ENCODE results near the gene BOC. TPM values are rescaled to one million over a fixed set of nuclear protein-coding genes. Genes with fewer than 3 reads are reported as not detected.

Gene BOC
- total and polyA plus RNA-seq, 2 of the 8 experiments (the other 6 are each of a cell fraction or from before 2014, with no cell fraction given), result 6.9 to 9.3 TPM

DNA sequence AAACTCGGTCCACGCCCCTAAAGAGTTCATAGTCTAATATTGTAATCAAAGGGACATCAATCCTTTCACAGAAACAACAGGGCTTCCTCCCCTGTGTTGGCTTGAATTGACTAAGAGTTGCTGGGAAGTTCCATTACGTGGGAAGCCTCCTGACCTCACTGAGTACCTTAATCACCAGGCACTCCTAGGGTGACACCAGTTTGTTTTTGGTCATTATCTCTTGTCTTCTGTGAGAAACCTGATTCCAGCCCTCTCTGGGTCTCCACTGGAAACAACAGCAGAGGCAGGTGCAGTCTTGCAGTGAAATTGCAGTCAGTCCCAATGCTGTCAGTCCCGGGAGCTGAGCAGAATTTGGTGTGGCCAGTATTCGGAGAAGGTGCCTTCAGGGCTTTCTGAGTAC, 55.4 kb downstream of the BOC start:
- H3K23me2 ChIP-seq (ENCODE audit: low read depth, low read length), result no peaks in the 10 kb centered on the region
- H4K5ac ChIP-seq (ENCODE audit: insufficient read length, low read depth, low read length), result no peak overlapping the region
- H3K23ac ChIP-seq (ENCODE audit: insufficient read length), result no peak overlapping the region
- POLR2A ChIA-PET (ENCODE audit: partially characterized antibody), result no interaction called here
- TF ChIP-seq TEAD4 (IDR thresholded peaks at IDR 0.05; ENCODE audit: low read depth, low read length), result no peak
- no peak overlapping the region for H3K27ac ChIP-seq (ENCODE audit: low read depth, low read length)
- FAIRE-seq, result no peak
- DNase-seq (ENCODE audit: low read depth in 1 of 2, low spot score in 2 of 2), result no peak
- no peak overlapping the region for H2BK5ac ChIP-seq (ENCODE audit: low read depth, low read length)
- no peak overlapping the region for H2BK15ac ChIP-seq (ENCODE audit: low read length)
- H2BK20ac ChIP-seq (ENCODE audit: low read length), result no peak overlapping the region
- H4K20me1 ChIP-seq (replicated peaks in 1 of 2; ENCODE audit: control insufficient read depth in 1 of 2, insufficient read depth in 2 of 2, low read length in 2 of 2), result no peaks in the 10 kb centered on the region
- no peak overlapping the region for H3K4ac ChIP-seq (replicated peaks; ENCODE audit: insufficient read length, low read depth, low read length)
- no peaks in the 10 kb centered on the region; a peak in 1 of 8 replicates for H3K36me3 ChIP-seq (ENCODE audit: control insufficient read depth in 2 of 4, insufficient read depth in 4 of 4, low read length in 3 of 4)
- no peak overlapping the region for H2BK12ac ChIP-seq (ENCODE audit: low read depth, low read length)
- no peaks in the 10 kb centered on the region for H3K79me2 ChIP-seq (ENCODE audit: control insufficient read depth in 1 of 2, insufficient read depth in 2 of 2, low read length in 2 of 2)
- no peak overlapping the region for H3K4me2 ChIP-seq (ENCODE audit: insufficient read depth in 1 of 2, low read depth in 2 of 2, low read length in 2 of 2)
- no peak overlapping the region for H2AFZ ChIP-seq (ENCODE audit: low read length)
- 0 out of 7 replicates have a peak, but pooled peaks cover 0 to 1% (median 0%) of the 10 kb centered on the region in 4 experiments for H3K27me3 ChIP-seq (replicated peaks in 1 of 4; ENCODE audit: control insufficient read depth in 3 of 4, extremely low read depth in 1 of 4, insufficient read depth in 3 of 4, low read length in 3 of 4)
- H3K14ac ChIP-seq (ENCODE audit: insufficient read length), result no peak overlapping the region
- H3K4me1 ChIP-seq (replicated peaks in 1 of 4; ENCODE audit: control insufficient read depth in 3 of 4, insufficient read depth in 4 of 4, low read length in 3 of 4), result peaks cover 7 to 29% (median 21%) of the 10 kb centered on the region in 4 experiments
- H3K79me1 ChIP-seq (ENCODE audit: low read depth, low read length), result no peaks in the 10 kb centered on the region
- CTCF ChIA-PET (ENCODE audit: partially characterized antibody), result interaction anchor here (0.8 to 4.2 kb wide), 4 partner anchors 8 to 57 kb away, joined by 3 to 22 read pairs (median 12); no protein-coding TSS in a partner anchor
- no peak overlapping the region for H4K91ac ChIP-seq (replicated peaks; ENCODE audit: insufficient read length, low read length)
- no peak overlapping the region for H2BK120ac ChIP-seq (replicated peaks; ENCODE audit: low read depth, low read length)
- H4K8ac ChIP-seq (ENCODE audit: extremely low read depth, insufficient read depth, low read length), result no peak overlapping the region
- no peak overlapping the region for H3K9ac ChIP-seq (replicated peaks in 1 of 4; ENCODE audit: extremely low read depth in 1 of 4, low read depth in 3 of 4, low read length in 3 of 4)
- H3K56ac ChIP-seq (replicated peaks; ENCODE audit: insufficient read length, low read depth, low read length), result no peak overlapping the region
- H3K18ac ChIP-seq (ENCODE audit: extremely low read depth, low read length), result no peak overlapping the region
- H2AK5ac ChIP-seq (ENCODE audit: low read depth, low read length), result no peak overlapping the region
- WGBS, 2 experiments (ENCODE audit: extremely low coverage in 1 of 2, insufficient coverage in 1 of 2, insufficient read length in 1 of 2, insufficient replicate concordance in 2 of 2, low coverage in 1 of 2, low lambda C conversion rate in 2 of 2, missing lambda C conversion rate in 1 of 2), result 81% methylated on average over 5 of the region's 5 CpGs; no CpG with 5 or more reads in 1 of the 2 experiments
- H3K4me3 ChIP-seq (ENCODE audit: extremely low read depth in 1 of 4, insufficient read depth in 2 of 4, low read depth in 3 of 4, low read length in 4 of 4), result no peak overlapping the region
- no peaks in the 10 kb centered on the region for H3K9me3 ChIP-seq (ENCODE audit: insufficient read depth in 2 of 2, low read depth in 1 of 2, low read length in 1 of 2)
